Measurements from ENCODE around the gene PPP1R3E. TPM values are rescaled to one million over a fixed set of nuclear protein-coding genes. Genes with fewer than 3 reads are reported as not detected.

Gene PPP1R3E
- total RNA-seq = 2.5 and 2.9 TPM in 2 replicates

- Histone ChIP-seq H3K36me3 (ENCODE audit: control insufficient read depth, insufficient read depth, low read length) (no peaks in the 10 kb centered on the region), H3K4me3 (ENCODE audit: low read depth, low read length) (peak within 1 kb of the TSS; percentile 63), H3K27me3 (ENCODE audit: control insufficient read depth, insufficient read depth, low read length) (no peaks in the 10 kb centered on the region)
- no peak for DNase-seq (ENCODE audit: low read depth)
- no peak for TF ChIP-seq CTCF (IDR thresholded peaks at IDR 0.05; ENCODE audit: insufficient read depth, low read length, poor library complexity, severe bottlenecking)
These were observed at the start of gene PPP1R3E for GRCh38 chr14:23302290-23303225. Gene PPP1R3E, minus strand, starts transcription at chr14:23302859. Its CDS starts 283 bp downstream, at chr14:23302576.

- Histone ChIP-seq H3K4me3 (ENCODE audit: low read depth, low read length) (peak overlapping the region; percentile 65), H3K36me3 (ENCODE audit: control insufficient read depth, insufficient read depth, low read length) (no peaks in the 10 kb centered on the region), H3K27me3 (ENCODE audit: control insufficient read depth, insufficient read depth, low read length) (peaks cover 15% of the 10 kb centered on the region)
- TF ChIP-seq CTCF (IDR thresholded peaks at IDR 0.05; ENCODE audit: insufficient read depth, low read length, poor library complexity, severe bottlenecking) = no peak
- no peak for DNase-seq (ENCODE audit: low read depth)
These were observed 49.2 kb upstream of the PPP1R3E start for GRCh38 chr14:23351681-23352505.

GRCh38 chr14:23349156-23349845 is 46.6 kb upstream of the PPP1R3E start:
- no peak for TF ChIP-seq CTCF (IDR thresholded peaks at IDR 0.05; ENCODE audit: insufficient read depth, low read length, poor library complexity, severe bottlenecking)
- no peaks in the 10 kb centered on the region for H3K36me3 ChIP-seq (ENCODE audit: control insufficient read depth, insufficient read depth, low read length)
- H3K4me3 ChIP-seq (ENCODE audit: low read depth, low read length) = no peak overlapping the region
- no peak for DNase-seq (ENCODE audit: low read depth)
- peaks cover 15% of the 10 kb centered on the region for H3K27me3 ChIP-seq (ENCODE audit: control insufficient read depth, insufficient read depth, low read length)

- DNase-seq (ENCODE audit: low read depth) = no peak
- H3K36me3 ChIP-seq (ENCODE audit: control insufficient read depth, insufficient read depth, low read length) = no peaks in the 10 kb centered on the region
- no peak overlapping the region for H3K4me3 ChIP-seq (ENCODE audit: low read depth, low read length)
- peaks cover 12% of the 10 kb centered on the region for H3K27me3 ChIP-seq (ENCODE audit: control insufficient read depth, insufficient read depth, low read length)
- no peak for TF ChIP-seq CTCF (IDR thresholded peaks at IDR 0.05; ENCODE audit: insufficient read depth, low read length, poor library complexity, severe bottlenecking)
These were observed 45.6 kb upstream of the PPP1R3E start for GRCh38 chr14:23348297-23348655.

GRCh38 chr14:23347406-23348296 is 45.0 kb upstream of the PPP1R3E start:
- Histone ChIP-seq H3K4me3 (ENCODE audit: low read depth, low read length) (no peak overlapping the region), H3K27me3 (ENCODE audit: control insufficient read depth, insufficient read depth, low read length) (peaks cover 12% of the 10 kb centered on the region), H3K36me3 (ENCODE audit: control insufficient read depth, insufficient read depth, low read length) (no peaks in the 10 kb centered on the region)
- DNase-seq (ENCODE audit: low read depth) = no peak
- TF ChIP-seq CTCF (IDR thresholded peaks at IDR 0.05; ENCODE audit: insufficient read depth, low read length, poor library complexity, severe bottlenecking) = no peak
